HEK293 (cell line): ENCODE results near the gene TRIM61.

ENCODE experiments used
- AEBP2 ChIP-seq: fragments of 450-650 bp; formaldehyde crosslinking; IDR thresholded peaks from 2 replicates; pipeline ENCODE4 v1.5.1; 2016; ENCODE audit warnings: missing biosample characterization, missing genetic modification characterization, borderline replicate concordance
- BCL11B ChIP-seq: fragments of 450-650 bp; formaldehyde crosslinking; IDR thresholded peaks from 2 replicates; pipeline ENCODE4 v1.5.1; 2016; ENCODE audit warnings: low read depth, missing biosample characterization, missing genetic modification characterization
- HOXA7 ChIP-seq: sonication (generic); formaldehyde crosslinking; IDR thresholded peaks from 2 replicates; pipeline ENCODE4 v1.8.1; 2022; ENCODE audit warnings: missing genetic modification reagents, borderline replicate concordance
- KLF7 ChIP-seq: fragments of 450-650 bp; formaldehyde crosslinking; IDR thresholded peaks from 2 replicates; pipeline ENCODE4 v1.5.1; 2016; ENCODE audit warnings: missing biosample characterization, missing genetic modification characterization, borderline replicate concordance
- PATZ1 ChIP-seq: fragments of 450-650 bp; formaldehyde crosslinking; IDR thresholded peaks from 2 replicates; pipeline ENCODE4 v1.5.1; 2016; ENCODE audit warnings: missing biosample characterization, missing genetic modification characterization
- PRDM6 ChIP-seq: fragments of 450-650 bp; formaldehyde crosslinking; IDR thresholded peaks from 2 replicates; pipeline ENCODE4 v1.5.1; 2017; ENCODE audit warnings: missing biosample characterization, missing genetic modification characterization
- YY1 ChIP-seq: fragments of 450-650 bp; formaldehyde crosslinking; IDR thresholded peaks from 2 replicates; pipeline ENCODE4 v1.5.1; 2018; ENCODE audit warnings: missing biosample characterization, missing genetic modification characterization
- YY2 ChIP-seq: fragments of 450-650 bp; formaldehyde crosslinking; IDR thresholded peaks from 2 replicates; pipeline ENCODE4 v1.5.1; 2016; ENCODE audit warnings: missing biosample characterization, missing genetic modification characterization
- ZBTB1 ChIP-seq: fragments of 450-650 bp; formaldehyde crosslinking; IDR thresholded peaks from 2 replicates; pipeline ENCODE4 v1.5.1; 2016; ENCODE audit warnings: missing biosample characterization, missing genetic modification characterization
- ZEB2 ChIP-seq: fragments of 450-650 bp; formaldehyde crosslinking; IDR thresholded peaks from 2 replicates; pipeline ENCODE4 v1.5.1; 2016; ENCODE audit warnings: missing biosample characterization, missing genetic modification characterization
- ZFP41 ChIP-seq: fragments of 450-650 bp; formaldehyde crosslinking; IDR thresholded peaks from 2 replicates; pipeline ENCODE4 v1.5.1; 2016; ENCODE audit warnings: missing biosample characterization, missing genetic modification characterization, borderline replicate concordance
- ZIC2 ChIP-seq: fragments of 450-650 bp; formaldehyde crosslinking; IDR thresholded peaks from 2 replicates; pipeline ENCODE4 v1.5.1; 2016; ENCODE audit warnings: missing biosample characterization, missing genetic modification characterization
- ZNF112 ChIP-seq: fragments of 450-650 bp; formaldehyde crosslinking; IDR thresholded peaks from 2 replicates; pipeline ENCODE4 v1.5.0; 2017; ENCODE audit warnings: missing biosample characterization, missing genetic modification characterization
- ZNF114 ChIP-seq: fragments of 450-650 bp; formaldehyde crosslinking; IDR thresholded peaks from 2 replicates; pipeline ENCODE4 v1.5.0; 2017; ENCODE audit warnings: missing biosample characterization, missing genetic modification characterization
- ZNF140 ChIP-seq: fragments of 450-650 bp; formaldehyde crosslinking; IDR thresholded peaks from 2 replicates; pipeline ENCODE4 v1.5.1; 2016; ENCODE audit warnings: missing biosample characterization, missing genetic modification characterization
- ZNF146 ChIP-seq: fragments of 450-650 bp; formaldehyde crosslinking; IDR thresholded peaks from 2 replicates; pipeline ENCODE4 v1.5.1; 2016; ENCODE audit warnings: missing biosample characterization, missing genetic modification characterization
- ZNF175 ChIP-seq: fragments of 450-650 bp; formaldehyde crosslinking; IDR thresholded peaks from 2 replicates; pipeline ENCODE4 v1.5.1; 2016; ENCODE audit warnings: missing biosample characterization, missing genetic modification characterization
- ZNF2 ChIP-seq: fragments of 450-650 bp; formaldehyde crosslinking; IDR thresholded peaks from 2 replicates; pipeline ENCODE4 v1.5.1; 2016; ENCODE audit warnings: missing biosample characterization, missing genetic modification characterization
- ZNF202 ChIP-seq: fragments of 450-650 bp; formaldehyde crosslinking; IDR thresholded peaks from 2 replicates; pipeline ENCODE4 v1.5.1; 2016; ENCODE audit warnings: missing biosample characterization, missing genetic modification characterization, borderline replicate concordance
- ZNF211 ChIP-seq: fragments of 450-650 bp; formaldehyde crosslinking; IDR thresholded peaks from 2 replicates; pipeline ENCODE4 v1.5.1; 2016; ENCODE audit warnings: low read depth, missing biosample characterization, missing genetic modification characterization
- ZNF221 ChIP-seq: fragments of 450-650 bp; formaldehyde crosslinking; IDR thresholded peaks from 2 replicates; pipeline ENCODE4 v1.5.1; 2017; ENCODE audit warnings: missing biosample characterization, missing genetic modification characterization, borderline replicate concordance
- ZNF292 ChIP-seq: fragments of 450-650 bp; formaldehyde crosslinking; IDR thresholded peaks from 2 replicates; pipeline ENCODE4 v1.5.1; 2016; ENCODE audit warnings: low read depth, missing biosample characterization, missing genetic modification characterization, borderline replicate concordance
- ZNF362 ChIP-seq: fragments of 450-650 bp; formaldehyde crosslinking; IDR thresholded peaks from 2 replicates; pipeline ENCODE4 v1.5.1; 2016; ENCODE audit warnings: missing biosample characterization, missing genetic modification characterization
- ZNF433 ChIP-seq: fragments of 450-650 bp; formaldehyde crosslinking; IDR thresholded peaks from 2 replicates; pipeline ENCODE4 v1.5.1; 2016; ENCODE audit warnings: missing biosample characterization, missing genetic modification characterization, low read depth
- ZNF701 ChIP-seq: fragments of 450-650 bp; formaldehyde crosslinking; IDR thresholded peaks from 2 replicates; pipeline ENCODE4 v1.5.1; 2016; ENCODE audit warnings: missing biosample characterization, missing genetic modification characterization
- ZNF707 ChIP-seq: fragments of 450-650 bp; formaldehyde crosslinking; IDR thresholded peaks from 2 replicates; pipeline ENCODE4 v1.5.1; 2016; ENCODE audit warnings: missing biosample characterization, missing genetic modification characterization
- ZNF791 ChIP-seq: fragments of 450-650 bp; formaldehyde crosslinking; IDR thresholded peaks from 2 replicates; pipeline ENCODE4 v1.5.1; 2016; ENCODE audit warnings: missing biosample characterization, missing genetic modification characterization
- TF ChIP-seq, protein P1 (sequence below): fragments of 450-650 bp; formaldehyde crosslinking; IDR thresholded peaks from 2 replicates; pipeline ENCODE4 v1.5.1; 2016; ENCODE audit warnings: missing biosample characterization, missing genetic modification characterization, borderline replicate concordance
- TF ChIP-seq, protein P2 (sequence below): fragments of 450-650 bp; formaldehyde crosslinking; optimal IDR thresholded peaks from 2 replicates; pipeline ENCODE3; 2016; ENCODE audit warnings: missing biosample characterization, mild to moderate bottlenecking, missing genetic modification characterization

The TRIM61 gene

GRCh38 chr4:164956766-164957643, 20.5 kb downstream of the TRIM61 start (continued):
- TF ChIP-seq PATZ1 (tag by site-specific recombination) (no peak), YY2 (peak; percentile 81), KLF7 (tag by site-specific recombination) (peak; percentile 42; the same call in 1 of the 2 replicates), ZNF221 (tag by site-specific recombination) (no peak), BCL11B (tag by site-specific recombination) (no peak), ZNF202 (no peak), PRDM6 (tag by site-specific recombination) (no peak), ZNF112 (no peak), ZNF292 (no peak), HOXA7 (CRISPR knock-in tag) (no peak), ZBTB1 (tag by site-specific recombination) (no peak), ZNF791 (tag by site-specific recombination) (no peak), ZIC2 (tag by site-specific recombination) (no peak), YY1 (peak; percentile 78), ZEB2 (0 out of 2 replicates have a peak, but pooled peaks have one; percentile 32), ZFP41 (tag by site-specific recombination) (no peak), ZNF114 (no peak), ZNF211 (no peak), ZNF707 (tag by site-specific recombination) (no peak), ZNF362 (no peak), ZNF175 (tag by site-specific recombination) (no peak), ZNF2 (tag by site-specific recombination) (no peak), ZNF140 (tag by site-specific recombination) (no peak), ZNF701 (tag by site-specific recombination) (no peak), ZNF146 (tag by site-specific recombination) (no peak), ZNF433 (tag by site-specific recombination) (no peak), AEBP2 (tag by site-specific recombination) (no peak)
- TF ChIP-seq, protein P1, sequence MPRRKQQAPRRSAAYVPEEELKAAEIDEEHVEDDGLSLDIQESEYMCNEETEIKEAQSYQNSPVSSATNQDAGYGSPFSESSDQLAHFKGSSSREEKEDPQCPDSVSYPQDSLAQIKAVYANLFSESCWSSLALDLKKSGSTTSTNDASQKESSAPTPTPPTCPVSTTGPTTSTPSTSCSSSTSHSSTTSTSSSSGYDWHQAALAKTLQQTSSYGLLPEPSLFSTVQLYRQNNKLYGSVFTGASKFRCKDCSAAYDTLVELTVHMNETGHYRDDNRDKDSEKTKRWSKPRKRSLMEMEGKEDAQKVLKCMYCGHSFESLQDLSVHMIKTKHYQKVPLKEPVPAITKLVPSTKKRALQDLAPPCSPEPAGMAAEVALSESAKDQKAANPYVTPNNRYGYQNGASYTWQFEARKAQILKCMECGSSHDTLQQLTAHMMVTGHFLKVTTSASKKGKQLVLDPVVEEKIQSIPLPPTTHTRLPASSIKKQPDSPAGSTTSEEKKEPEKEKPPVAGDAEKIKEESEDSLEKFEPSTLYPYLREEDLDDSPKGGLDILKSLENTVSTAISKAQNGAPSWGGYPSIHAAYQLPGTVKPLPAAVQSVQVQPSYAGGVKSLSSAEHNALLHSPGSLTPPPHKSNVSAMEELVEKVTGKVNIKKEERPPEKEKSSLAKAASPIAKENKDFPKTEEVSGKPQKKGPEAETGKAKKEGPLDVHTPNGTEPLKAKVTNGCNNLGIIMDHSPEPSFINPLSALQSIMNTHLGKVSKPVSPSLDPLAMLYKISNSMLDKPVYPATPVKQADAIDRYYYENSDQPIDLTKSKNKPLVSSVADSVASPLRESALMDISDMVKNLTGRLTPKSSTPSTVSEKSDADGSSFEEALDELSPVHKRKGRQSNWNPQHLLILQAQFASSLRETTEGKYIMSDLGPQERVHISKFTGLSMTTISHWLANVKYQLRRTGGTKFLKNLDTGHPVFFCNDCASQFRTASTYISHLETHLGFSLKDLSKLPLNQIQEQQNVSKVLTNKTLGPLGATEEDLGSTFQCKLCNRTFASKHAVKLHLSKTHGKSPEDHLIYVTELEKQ (tag by site-specific recombination) = no peak
- TF ChIP-seq, protein P2, sequence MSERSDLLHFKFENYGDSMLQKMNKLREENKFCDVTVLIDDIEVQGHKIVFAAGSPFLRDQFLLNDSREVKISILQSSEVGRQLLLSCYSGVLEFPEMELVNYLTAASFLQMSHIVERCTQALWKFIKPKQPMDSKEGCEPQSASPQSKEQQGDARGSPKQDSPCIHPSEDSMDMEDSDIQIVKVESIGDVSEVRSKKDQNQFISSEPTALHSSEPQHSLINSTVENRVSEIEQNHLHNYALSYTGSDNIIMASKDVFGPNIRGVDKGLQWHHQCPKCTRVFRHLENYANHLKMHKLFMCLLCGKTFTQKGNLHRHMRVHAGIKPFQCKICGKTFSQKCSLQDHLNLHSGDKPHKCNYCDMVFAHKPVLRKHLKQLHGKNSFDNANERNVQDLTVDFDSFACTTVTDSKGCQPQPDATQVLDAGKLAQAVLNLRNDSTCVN (tag by site-specific recombination) = peak; percentile 27
